A549 (cell line): ENCODE measurements around the gene SHC3. TPM values are rescaled to one million over a fixed set of nuclear protein-coding genes. Genes with fewer than 3 reads are reported as not detected.

Source experiments
- ATAC-seq, 2 experiments: fragments of 200-7000 bp in 1 of 2; fragments of >200 bp in 1 of 2; cut with Nextera tagmentation in 1 of 2; cut with Tn5 transposase in 1 of 2; 3 replicates each; pipeline versions ENCODE4 v1.8.0 to v1.9.1; 2018 to 2020; ENCODE audit warnings: mild to moderate bottlenecking in 1 of 2, moderate library complexity in 1 of 2
- CTCF ChIA-PET: fragments of 300-600 bp; sonication (Branson Sonifier 250); formaldehyde crosslinking; extraction: SDS; loops from one replicate; lab custom pipeline; 2021; ENCODE audit warnings: antibody characterized with exemption, inconsistent platforms; lab: Yijun Ruan, JAX
- POLR2A ChIA-PET: fragments of 350-600 bp; formaldehyde crosslinking; extraction: SDS; loops from one replicate; lab custom pipeline; 2021; ENCODE audit warnings: antibody characterized with exemption, inconsistent platforms; lab: Yijun Ruan, JAX
- DNase-seq, 2 experiments: peaks; one replicate each; pipeline versions ENCODE4 v3.0.0 to v3.0.0-alpha.2; 2011 to 2016; ENCODE audit warnings: low read depth in 1 of 2, low spot score in 1 of 2
- FAIRE-seq: peaks from 2 replicates; lab custom pipeline; 2011; peaks lifted over from hg19 to GRCh38; lab: Jason Lieb, UNC
- H3K27ac ChIP-seq, 2 experiments: fragments of >200 bp; sonication (Bioruptor Twin); formaldehyde crosslinking; 3 replicates each; pipeline ENCODE4 v1.5.1; 2016 to 2017
- H3K4me1 ChIP-seq: fragments of >200 bp; sonication (Bioruptor Twin); formaldehyde crosslinking; 3 replicates; pipeline ENCODE4 v1.6.1; 2016
- H3K4me2 ChIP-seq: fragments of >200 bp; sonication (Bioruptor Twin); formaldehyde crosslinking; 3 replicates; pipeline ENCODE4 v1.6.1; 2016
- H3K4me3 ChIP-seq: fragments of >200 bp; sonication (Bioruptor Twin); formaldehyde crosslinking; 3 replicates; pipeline ENCODE4 v1.5.1; 2016
- H3K9me3 ChIP-seq: fragments of >200 bp; sonication (Bioruptor Twin); formaldehyde crosslinking; 3 replicates; pipeline ENCODE4 v1.6.1; 2016
- BHLHE40 ChIP-seq: IDR thresholded peaks from 2 replicates; pipeline ENCODE4 v1.6.1; 2012; ENCODE audit warnings: low read depth, low read length, inconsistent platforms
- CBX8 ChIP-seq: fragments of 200-600 bp; sonication (generic); IDR thresholded peaks from 2 replicates; pipeline ENCODE4 v1.6.1; 2016
- CEBPB ChIP-seq, 2 experiments: fragments of >200 bp in 1 of 2; sonication (Bioruptor Twin) in 1 of 2; formaldehyde crosslinking in 1 of 2; IDR thresholded peaks; 2 replicates each; pipeline ENCODE4 v1.6.1; 2012 to 2016
- ESRRA ChIP-seq: fragments of 150-350 bp; IDR thresholded peaks from 2 replicates; pipeline ENCODE4 v1.6.1; 2014; ENCODE audit warnings: mild to moderate bottlenecking, low read length, borderline replicate concordance
- FOSB ChIP-seq: fragments of 250-450 bp; sonication (Bioruptor Pico); IDR thresholded peaks from 2 replicates; pipeline ENCODE4 v1.5.0; 2020; ENCODE audit warnings: mild to moderate bottlenecking, moderate library complexity
- FOXS1 ChIP-seq: fragments of 250-450 bp; sonication (Bioruptor Pico); IDR thresholded peaks from 2 replicates; pipeline ENCODE4 v1.5.0; 2020; ENCODE audit warnings: mild to moderate bottlenecking, moderate library complexity
- GATA3 ChIP-seq: IDR thresholded peaks from 2 replicates; pipeline ENCODE4 v1.6.1; 2012; ENCODE audit warnings: borderline replicate concordance
- HOXB5 ChIP-seq: fragments of 250-450 bp; sonication (Bioruptor Pico); IDR thresholded peaks from 2 replicates; pipeline ENCODE4 v1.5.0; 2020; ENCODE audit warnings: mild to moderate bottlenecking, moderate library complexity
- JUNB ChIP-seq: fragments of >200 bp; sonication (Bioruptor Twin); formaldehyde crosslinking; IDR thresholded peaks from 2 replicates; pipeline ENCODE4 v1.6.1; 2016
- KDM1A ChIP-seq: fragments of 200-600 bp; sonication (generic); IDR thresholded peaks from 2 replicates; pipeline ENCODE4 v1.6.1; 2016; ENCODE audit warnings: low read depth, mild to moderate bottlenecking
- MAFK ChIP-seq: fragments of 450-650 bp; IDR thresholded peaks from 2 replicates; pipeline ENCODE4 v1.6.1; 2014; ENCODE audit not compliant: partially characterized antibody
- MAZ ChIP-seq: fragments of 150-350 bp; IDR thresholded peaks from 2 replicates; pipeline ENCODE4 v1.6.1; 2014; ENCODE audit warnings: antibody characterized with exemption, low read depth, low read length, borderline replicate concordance
- MYC ChIP-seq: IDR thresholded peaks from 2 replicates; pipeline ENCODE4 v1.6.1; 2012; ENCODE audit warnings: mild to moderate bottlenecking, inconsistent platforms, low read length, improper control_type of control experiment, borderline replicate concordance
- NFE2L2 ChIP-seq: fragments of 150-350 bp; conservative IDR thresholded peaks from 2 replicates; pipeline ENCODE4 v1.6.1; 2014; ENCODE audit warnings: low read length
- NPAS2 ChIP-seq: fragments of 250-450 bp; sonication (Bioruptor Pico); IDR thresholded peaks from 2 replicates; pipeline ENCODE4 v1.8.0; 2022; ENCODE audit warnings: mild to moderate bottlenecking, moderate library complexity, borderline replicate concordance
- POLR2A ChIP-seq: IDR thresholded peaks from 2 replicates; pipeline ENCODE4 v1.6.1; 2012; ENCODE audit warnings: mild to moderate bottlenecking, low read length
- POLR2AphosphoS2 ChIP-seq: conservative IDR thresholded peaks from 2 replicates; pipeline ENCODE4 v1.6.1; 2012; ENCODE audit warnings: low read length, improper control_type of control experiment, inconsistent platforms
- RAD21 ChIP-seq, 2 experiments: fragments of >200 bp in 1 of 2; sonication (Bioruptor Twin) in 1 of 2; formaldehyde crosslinking in 1 of 2; IDR thresholded peaks in 1 of 2; conservative IDR thresholded peaks in 1 of 2; 2 replicates in 1 of 2; 3 replicates in 1 of 2; pipeline ENCODE4 v1.6.1; 2012 to 2018; ENCODE audit warnings: inconsistent platforms in 1 of 2
- RARB ChIP-seq: fragments of 250-450 bp; sonication (Bioruptor Pico); IDR thresholded peaks from 2 replicates; pipeline ENCODE4 v1.8.0; 2021; ENCODE audit warnings: mild to moderate bottlenecking, moderate library complexity
- RNF2 ChIP-seq: fragments of 200-600 bp; sonication (generic); IDR thresholded peaks from 2 replicates; pipeline ENCODE4 v1.6.1; 2016; ENCODE audit warnings: low read depth, mild to moderate bottlenecking, antibody characterized with exemption, moderate library complexity, borderline replicate concordance
- SREBF2 ChIP-seq: fragments of 450-650 bp; IDR thresholded peaks from 2 replicates; pipeline ENCODE4 v1.6.1; 2014; ENCODE audit warnings: mild to moderate bottlenecking, moderate library complexity
- ZC3H11A ChIP-seq: fragments of 450-650 bp; IDR thresholded peaks from 2 replicates; pipeline ENCODE4 v1.6.1; 2014; ENCODE audit warnings: antibody characterized with exemption, mild to moderate bottlenecking
- ZFP36 ChIP-seq: fragments of 450-650 bp; IDR thresholded peaks from 2 replicates; pipeline ENCODE4 v1.6.1; 2014; ENCODE audit warnings: borderline replicate concordance; ENCODE audit not compliant: partially characterized antibody
- ZSCAN20 ChIP-seq: fragments of 250-450 bp; sonication (Bioruptor Pico); IDR thresholded peaks from 2 replicates; pipeline ENCODE4 v1.8.0; 2022; ENCODE audit warnings: mild to moderate bottlenecking, moderate library complexity
- WGBS: methylation state at CpG from one replicate; pipeline ENCODE4 v1.1.6; 2017; ENCODE audit errors: missing lambda C conversion rate; 5-methylcytosine and 5-hydroxymethylcytosine counted together
- polyA plus RNA-seq, 4 experiments: library from polyadenylated mRNA; depleted of rRNA in 3 of 4; stranded (reverse); fragments of >200 nt; fragmentation: RNase III in 1 of 4; extraction: RNeasy Plus Mini Kit Qiagen cat#74134 plus additional on column Dnase treatment in 1 of 4; gene quantifications; 2 replicates in 3 of 4; 3 replicates in 1 of 4; pipeline ENCODE4 v1.2.3, GENCODE V29; 2011 to 2017
- TF ChIP-seq, protein P1 (sequence below): fragments of 450-650 bp; IDR thresholded peaks from 2 replicates; pipeline ENCODE4 v1.6.1; 2014; ENCODE audit warnings: antibody characterized with exemption
- TF ChIP-seq, protein P2 (sequence below): fragments of 150-350 bp; IDR thresholded peaks from 2 replicates; pipeline ENCODE4 v1.6.1; 2014; ENCODE audit warnings: low read depth, mild to moderate bottlenecking, low read length
- TF ChIP-seq, protein P3 (sequence below): fragments of 250-450 bp; sonication (Bioruptor Pico); IDR thresholded peaks from 2 replicates; pipeline ENCODE4 v1.5.0; 2021; ENCODE audit warnings: mild to moderate bottlenecking, moderate library complexity, borderline replicate concordance

Gene SHC3
- polyA plus RNA-seq, 2 of the 4 experiments (the other 2 are of a cell fraction), result 0.09 to 0.88 TPM

DNA sequence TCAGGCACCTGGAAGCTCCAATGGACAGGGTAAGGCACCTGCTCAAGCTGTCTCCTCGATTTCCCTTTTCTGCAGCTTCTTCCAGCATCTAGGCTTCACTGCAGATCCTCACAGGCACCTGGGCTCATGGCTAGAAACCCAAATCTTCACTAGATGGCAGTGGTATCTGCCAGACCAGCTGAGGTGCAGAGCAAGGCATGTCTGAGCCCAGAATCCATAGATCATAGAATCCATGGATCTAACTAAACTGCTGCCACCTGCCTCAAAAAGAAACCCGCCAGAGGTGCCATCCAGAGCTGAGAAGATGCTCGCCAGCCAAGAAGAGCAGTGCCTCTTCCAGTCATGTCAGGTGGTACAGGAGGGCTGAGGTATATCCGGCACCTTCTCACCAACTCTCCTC, 6.9 kb downstream of the SHC3 start:
- POLR2A ChIA-PET, result no interaction called here
- CTCF ChIA-PET, result interaction anchor here (0.8 to 1.1 kb wide), 2 partner anchors 12 to 92 kb away, joined by 3 read pairs; no protein-coding TSS in a partner anchor
- Histone ChIP-seq H3K9me3 (no peaks in the 10 kb centered on the region), H3K27ac (no peak overlapping the region), H3K4me2 (no peak overlapping the region), H3K4me1 (no peaks in the 10 kb centered on the region), H3K4me3 (no peak overlapping the region)
- DNase-seq (no peak), FAIRE-seq (no peak), ATAC-seq (peak; percentile 63 to 68; a peak in 3 of 6 replicates)
- peak; percentile 31 to 38; a peak in 3 of 5 replicates for TF ChIP-seq RAD21 (conservative IDR thresholded peaks at IDR 0.05 in 1 of 2, IDR thresholded peaks at IDR 0.05 in 1 of 2)
- TF ChIP-seq SREBF2, result no peak
- 50% methylated on average over 4 of the region's 4 CpGs for WGBS

DNA sequence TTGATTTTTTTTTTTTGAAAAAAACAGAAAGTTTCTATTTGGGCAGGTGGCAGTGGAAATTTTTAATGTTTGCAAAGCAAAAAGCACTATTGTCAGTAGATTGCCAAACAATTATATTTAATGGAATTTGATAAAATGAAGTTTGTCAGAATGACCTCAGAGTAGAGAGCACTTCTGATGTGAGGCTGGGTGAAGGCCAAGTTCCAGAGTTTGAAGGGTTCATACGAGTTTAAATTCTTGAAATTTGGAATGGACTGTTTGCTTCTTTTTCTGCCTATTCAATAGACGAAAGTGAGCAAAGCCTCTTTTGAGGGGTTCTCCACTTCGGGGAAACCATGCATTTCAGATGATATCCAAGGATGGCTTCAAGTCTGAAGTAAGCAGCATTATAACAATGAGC, 7.4 kb downstream of the SHC3 start:
- Histone ChIP-seq H3K9me3 (no peaks in the 10 kb centered on the region), H3K4me2 (no peak overlapping the region), H3K4me1 (no peaks in the 10 kb centered on the region)
- POLR2A ChIA-PET, result no interaction called here
- 42% methylated on average over 3 of the region's 3 CpGs for WGBS
- no peak for FAIRE-seq
- CTCF ChIA-PET, result interaction anchor here (0.8 to 1.1 kb wide), 2 partner anchors 13 to 92 kb away, joined by 3 read pairs; no protein-coding TSS in a partner anchor
- TF ChIP-seq, protein P1, sequence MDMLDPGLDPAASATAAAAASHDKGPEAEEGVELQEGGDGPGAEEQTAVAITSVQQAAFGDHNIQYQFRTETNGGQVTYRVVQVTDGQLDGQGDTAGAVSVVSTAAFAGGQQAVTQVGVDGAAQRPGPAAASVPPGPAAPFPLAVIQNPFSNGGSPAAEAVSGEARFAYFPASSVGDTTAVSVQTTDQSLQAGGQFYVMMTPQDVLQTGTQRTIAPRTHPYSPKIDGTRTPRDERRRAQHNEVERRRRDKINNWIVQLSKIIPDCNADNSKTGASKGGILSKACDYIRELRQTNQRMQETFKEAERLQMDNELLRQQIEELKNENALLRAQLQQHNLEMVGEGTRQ, result no peak
- TF ChIP-seq BHLHE40 (no peak), SREBF2 (no peak), POLR2A (no peak), CBX8 (no peak), ESRRA (no peak)
- TF ChIP-seq, all 56 proteins: peak for 0
- no peak overlapping the region for H3K4me3 ChIP-seq
- H3K27ac ChIP-seq, result no peak overlapping the region
- DNase-seq, result no peak
- ATAC-seq, result no peak

DNA sequence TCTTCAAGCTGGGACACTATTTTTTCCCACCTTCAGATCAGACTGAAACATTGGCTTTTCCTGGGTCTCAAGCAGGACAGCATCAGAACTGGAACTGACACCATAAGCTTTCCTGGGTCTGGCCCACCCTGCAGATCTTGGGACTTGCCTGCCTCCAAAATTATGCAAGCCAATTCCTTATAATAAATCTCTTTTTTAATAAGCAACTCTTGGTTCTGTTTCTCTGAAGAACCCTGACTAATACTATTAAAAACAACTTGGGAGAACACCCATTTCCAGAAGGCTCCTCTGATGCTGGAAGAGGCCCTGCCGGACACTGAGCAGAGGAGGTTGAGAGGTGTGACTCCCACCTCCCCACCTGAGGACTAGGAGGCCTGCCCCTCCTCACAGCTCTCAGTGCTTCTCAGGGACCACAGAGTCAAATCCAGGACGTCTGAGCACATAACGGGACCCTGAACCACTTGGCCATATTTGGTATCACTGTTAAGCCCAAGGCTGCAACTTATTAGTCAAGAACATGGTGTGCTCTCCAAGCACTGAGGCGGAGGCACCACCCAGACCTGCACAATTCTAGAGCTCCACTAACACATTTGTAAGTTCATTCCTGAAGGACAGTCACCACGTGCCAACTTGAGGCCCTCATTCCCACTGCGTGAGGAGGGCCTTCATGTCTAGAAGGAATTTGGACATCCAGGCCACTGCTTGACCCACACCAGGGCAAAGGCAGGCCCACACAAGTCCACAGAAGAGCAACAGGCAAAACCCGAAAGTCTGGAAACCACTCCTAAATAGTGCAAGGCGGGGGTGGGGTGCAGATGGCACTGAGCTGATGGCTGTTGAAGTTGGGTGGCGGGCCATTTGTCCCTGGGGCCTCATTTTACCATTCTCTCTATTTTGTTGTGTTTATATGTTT, 9.5 kb downstream of the SHC3 start:
- TF ChIP-seq JUNB (no peak), FOSB (no peak), ZFP36 (no peak), CEBPB (IDR thresholded peaks at IDR 0.05) (no peak), HOXB5 (CRISPR knock-in tag) (no peak), ESRRA (no peak), KDM1A (no peak), MAZ (no peak), RAD21 (conservative IDR thresholded peaks at IDR 0.05 in 1 of 2, IDR thresholded peaks at IDR 0.05 in 1 of 2) (no peak), MAFK (no peak), MYC (no peak)
- CTCF ChIA-PET, result no interaction called here
- ATAC-seq (no peak), DNase-seq (no peak), FAIRE-seq (no peak)
- 73% methylated on average over 9 of the region's 9 CpGs for WGBS
- H3K4me1 ChIP-seq, result no peaks in the 10 kb centered on the region
- no peaks in the 10 kb centered on the region for H3K9me3 ChIP-seq
- POLR2A ChIA-PET, result no interaction called here
- H3K4me3 ChIP-seq, result no peak overlapping the region
- no peak overlapping the region for H3K4me2 ChIP-seq
- H3K27ac ChIP-seq, result no peak overlapping the region

DNA sequence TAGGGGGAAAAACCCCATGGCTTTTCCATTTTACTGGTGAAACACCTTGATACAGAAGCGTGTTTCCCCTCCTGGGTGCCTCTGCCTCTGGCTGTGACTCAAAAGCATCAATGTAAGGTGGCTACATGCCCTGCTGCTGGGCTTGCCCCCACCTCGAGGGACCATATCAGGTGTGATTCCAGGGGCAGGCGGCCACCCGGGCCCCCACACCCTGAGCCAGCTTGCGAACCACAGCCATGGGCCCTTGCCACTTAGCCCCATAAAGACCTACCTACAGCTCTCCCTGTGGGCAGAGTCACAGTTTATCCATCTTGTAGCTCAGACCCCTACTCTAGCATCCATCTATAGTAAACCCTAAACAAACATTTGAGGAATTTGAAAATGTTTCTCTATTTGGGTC, 10.8 kb downstream of the SHC3 start:
- H3K27ac ChIP-seq, result no peak overlapping the region
- no peak overlapping the region for H3K4me2 ChIP-seq
- ChIA-PET CTCF (no interaction called here), POLR2A (no interaction called here)
- no peaks in the 10 kb centered on the region for H3K4me1 ChIP-seq
- 54% methylated on average over 5 of the region's 5 CpGs for WGBS
- no peak for ATAC-seq
- no peaks in the 10 kb centered on the region for H3K9me3 ChIP-seq
- no peak overlapping the region for H3K4me3 ChIP-seq
- no peak for DNase-seq
- FAIRE-seq, result no peak
- TF ChIP-seq POLR2AphosphoS2 (no peak), RNF2 (no peak), POLR2A (no peak), HOXB5 (CRISPR knock-in tag) (no peak), ZC3H11A (no peak), ZSCAN20 (CRISPR knock-in tag) (no peak), BHLHE40 (no peak), FOXS1 (CRISPR knock-in tag) (no peak), NPAS2 (no peak), GATA3 (no peak), NFE2L2 (no peak), RARB (CRISPR knock-in tag) (no peak), CEBPB (IDR thresholded peaks at IDR 0.05) (no peak)
- TF ChIP-seq, protein P2, sequence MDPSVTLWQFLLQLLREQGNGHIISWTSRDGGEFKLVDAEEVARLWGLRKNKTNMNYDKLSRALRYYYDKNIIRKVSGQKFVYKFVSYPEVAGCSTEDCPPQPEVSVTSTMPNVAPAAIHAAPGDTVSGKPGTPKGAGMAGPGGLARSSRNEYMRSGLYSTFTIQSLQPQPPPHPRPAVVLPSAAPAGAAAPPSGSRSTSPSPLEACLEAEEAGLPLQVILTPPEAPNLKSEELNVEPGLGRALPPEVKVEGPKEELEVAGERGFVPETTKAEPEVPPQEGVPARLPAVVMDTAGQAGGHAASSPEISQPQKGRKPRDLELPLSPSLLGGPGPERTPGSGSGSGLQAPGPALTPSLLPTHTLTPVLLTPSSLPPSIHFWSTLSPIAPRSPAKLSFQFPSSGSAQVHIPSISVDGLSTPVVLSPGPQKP, result no peak
- TF ChIP-seq, protein P3, sequence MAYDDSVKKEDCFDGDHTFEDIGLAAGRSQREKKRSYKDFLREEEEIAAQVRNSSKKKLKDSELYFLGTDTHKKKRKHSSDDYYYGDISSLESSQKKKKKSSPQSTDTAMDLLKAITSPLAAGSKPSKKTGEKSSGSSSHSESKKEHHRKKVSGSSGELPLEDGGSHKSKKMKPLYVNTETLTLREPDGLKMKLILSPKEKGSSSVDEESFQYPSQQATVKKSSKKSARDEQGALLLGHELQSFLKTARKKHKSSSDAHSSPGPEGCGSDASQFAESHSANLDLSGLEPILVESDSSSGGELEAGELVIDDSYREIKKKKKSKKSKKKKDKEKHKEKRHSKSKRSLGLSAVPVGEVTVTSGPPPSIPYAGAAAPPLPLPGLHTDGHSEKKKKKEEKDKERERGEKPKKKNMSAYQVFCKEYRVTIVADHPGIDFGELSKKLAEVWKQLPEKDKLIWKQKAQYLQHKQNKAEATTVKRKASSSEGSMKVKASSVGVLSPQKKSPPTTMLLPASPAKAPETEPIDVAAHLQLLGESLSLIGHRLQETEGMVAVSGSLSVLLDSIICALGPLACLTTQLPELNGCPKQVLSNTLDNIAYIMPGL, result no peak
